Loucy (cell line): ENCODE results near the gene BLVRA.
A peak's percentile ranks its signal among the peaks of the same experiment; 100 is the strongest.

Experiments used
- H2AFZ ChIP-seq: fragments of 200-600 bp; sonication (generic); 2 replicates; pipeline ENCODE4 v1.6.0; 2016; ENCODE audit warnings: antibody characterized with exemption, mild to moderate bottlenecking, low read length, moderate library complexity
- H3F3A ChIP-seq: fragments of 200-600 bp; 2 replicates; pipeline ENCODE4 v1.6.0; 2016; ENCODE audit warnings: antibody characterized with exemption, low read depth, mild to moderate bottlenecking
- H3K27me3 ChIP-seq: fragments of 200-600 bp; sonication (generic); 2 replicates; pipeline ENCODE4 v1.6.1; 2014; ENCODE audit warnings: low read length, mild to moderate bottlenecking; ENCODE audit not compliant: insufficient read depth, poor library complexity, severe bottlenecking
- H3K36me3 ChIP-seq: fragments of 200-600 bp; sonication (generic); 2 replicates; pipeline ENCODE4 v1.6.1; 2016; ENCODE audit warnings: low read length; ENCODE audit not compliant: insufficient read depth
- H3K4me1 ChIP-seq: fragments of 200-600 bp; sonication (generic); 2 replicates; pipeline ENCODE4 v1.5.1; 2014; ENCODE audit warnings: low read length, mild to moderate bottlenecking; ENCODE audit not compliant: insufficient read depth, poor library complexity, severe bottlenecking
- H3K4me2 ChIP-seq: fragments of 200-600 bp; sonication (generic); 2 replicates; pipeline ENCODE4 v1.6.0; 2014; ENCODE audit warnings: antibody characterized with exemption, low read length, low read depth, mild to moderate bottlenecking; ENCODE audit not compliant: poor library complexity, severe bottlenecking
- H3K4me3 ChIP-seq: fragments of 200-600 bp; sonication (generic); 2 replicates; pipeline ENCODE4 v1.5.1; 2014; ENCODE audit warnings: low read length, mild to moderate bottlenecking, mixed read lengths; ENCODE audit not compliant: poor library complexity, severe bottlenecking
- H3K79me2 ChIP-seq: fragments of 200-600 bp; sonication (generic); 2 replicates; pipeline ENCODE4 v1.6.1; 2014; ENCODE audit warnings: low read length; ENCODE audit not compliant: insufficient read depth
- H3K9ac ChIP-seq: fragments of 200-600 bp; sonication (generic); 2 replicates; pipeline ENCODE4 v1.6.0; 2014; ENCODE audit warnings: mild to moderate bottlenecking, low read depth, low read length, moderate library complexity; ENCODE audit not compliant: poor library complexity, severe bottlenecking
- H3K9me2 ChIP-seq: fragments of 200-600 bp; sonication (generic); replicated peaks from 2 replicates; pipeline ENCODE4 v1.6.1; 2016; ENCODE audit warnings: low read depth, low read length, mixed read lengths
- H3K9me3 ChIP-seq: fragments of 200-600 bp; sonication (generic); 2 replicates; pipeline ENCODE4 v1.6.1; 2014; ENCODE audit warnings: mild to moderate bottlenecking, antibody characterized with exemption, low read length, low read depth; ENCODE audit not compliant: insufficient read depth
- H4K20me1 ChIP-seq: fragments of 200-600 bp; sonication (generic); 2 replicates; pipeline ENCODE4 v1.6.0; 2014; ENCODE audit warnings: antibody characterized with exemption, low read length, mild to moderate bottlenecking; ENCODE audit not compliant: insufficient read depth, poor library complexity, severe bottlenecking
- CTCF ChIP-seq: fragments of 200-600 bp; sonication (generic); conservative IDR thresholded peaks from 2 replicates; pipeline ENCODE4 v1.5.1; 2014; ENCODE audit warnings: mild to moderate bottlenecking, antibody characterized with exemption, low read length
- EZH2phosphoT487 ChIP-seq: fragments of 200-600 bp; IDR thresholded peaks from 2 replicates; pipeline ENCODE4 v1.6.1; 2018; ENCODE audit warnings: antibody characterized with exemption, mild to moderate bottlenecking, moderate library complexity, borderline replicate concordance

BLVRA gene

GRCh38 chr7:43757073-43757720, 1.3 kb upstream of the BLVRA start:
- Histone ChIP-seq H3K4me1 (peaks cover 11% of the 10 kb centered on the region), H4K20me1 (no peaks in the 10 kb centered on the region), H3K4me2 (no peak overlapping the region), H3K27me3 (peaks cover 8% of the 10 kb centered on the region), H3F3A (no peaks in the 10 kb centered on the region), H3K4me3 (no peak overlapping the region), H2AFZ (no peak overlapping the region), H3K79me2 (no peaks in the 10 kb centered on the region), H3K9ac (no peak overlapping the region), H3K9me3 (no peaks in the 10 kb centered on the region), H3K9me2 (no peaks in the 10 kb centered on the region), H3K36me3 (no peaks in the 10 kb centered on the region)
- TF ChIP-seq EZH2phosphoT487 (no peak), CTCF (no peak)

DNA sequence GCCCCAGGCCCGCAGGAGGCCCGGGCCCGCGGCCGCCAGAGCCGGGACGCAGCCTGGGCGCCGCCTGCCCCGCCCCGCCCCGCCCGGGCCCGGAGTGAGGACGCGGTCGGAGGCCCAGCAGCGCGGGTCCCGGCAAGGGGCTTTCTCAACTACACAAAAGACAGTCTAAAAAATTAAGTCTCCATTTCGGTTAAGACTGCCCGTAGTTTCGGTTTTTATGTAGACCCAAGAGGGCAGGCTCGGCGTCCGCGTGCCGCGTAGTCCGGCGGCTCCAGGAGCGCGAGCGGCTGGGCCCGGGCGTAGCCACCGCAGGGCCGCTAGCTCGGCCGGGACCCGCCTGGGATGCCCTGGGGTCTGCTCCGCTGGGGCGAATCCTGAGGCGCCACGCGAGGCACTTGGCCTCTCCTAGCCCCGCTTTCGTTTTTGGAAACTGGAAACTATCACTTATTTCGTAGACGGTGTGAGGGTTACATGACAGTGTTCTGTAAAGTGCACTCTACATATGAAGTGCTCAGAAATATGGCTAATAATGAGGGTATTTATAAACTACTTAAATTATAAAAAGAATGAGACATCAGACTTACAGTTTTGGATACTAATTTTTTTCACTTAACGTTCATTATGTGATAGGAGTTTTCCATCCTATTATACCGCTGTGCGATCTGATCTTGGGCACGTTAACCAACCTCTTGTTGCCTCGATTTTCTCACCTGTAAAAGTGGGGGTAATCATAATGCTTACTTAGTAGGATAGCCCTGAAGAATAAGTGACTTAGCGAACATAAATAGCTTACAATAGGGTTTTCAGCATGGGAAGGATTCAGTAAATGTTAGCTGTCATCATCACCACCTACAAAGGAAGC, 573 bp downstream of the BLVRA start:
- Histone ChIP-seq H3K9ac (peak overlapping the region; percentile 67), H3K4me3 (peak overlapping the region; percentile 82), H2AFZ (peak overlapping the region; percentile 94)

DNA sequence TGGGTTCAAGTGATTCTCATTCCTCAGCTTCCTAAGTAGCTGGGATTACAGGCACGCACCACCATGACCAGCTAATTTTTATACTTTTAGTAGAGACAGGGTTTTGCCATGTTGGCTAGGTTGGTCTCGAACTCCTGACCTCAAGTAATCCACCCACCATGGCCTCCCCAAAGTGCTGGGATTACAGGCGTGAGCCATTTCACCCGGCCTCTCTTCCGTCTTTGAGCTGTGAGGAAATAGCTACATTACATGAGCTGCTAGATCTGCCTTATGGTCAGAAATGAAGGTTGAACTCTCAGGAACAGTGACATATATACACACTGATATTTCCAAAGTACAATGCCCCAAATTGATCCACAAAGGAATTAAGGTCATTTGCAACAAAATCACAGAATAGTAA, 2.4 kb downstream of the BLVRA start:
- Histone ChIP-seq H3F3A (no peaks in the 10 kb centered on the region), H3K9ac (no peak overlapping the region), H3K36me3 (no peaks in the 10 kb centered on the region), H4K20me1 (no peaks in the 10 kb centered on the region), H3K4me3 (no peak overlapping the region), H2AFZ (no peak overlapping the region), H3K4me2 (no peak overlapping the region), H3K9me3 (no peaks in the 10 kb centered on the region), H3K9me2 (no peaks in the 10 kb centered on the region), H3K27me3 (peaks cover 8% of the 10 kb centered on the region), H3K79me2 (no peaks in the 10 kb centered on the region), H3K4me1 (peaks cover 11% of the 10 kb centered on the region)
- TF ChIP-seq CTCF: no peak
- no peak for TF ChIP-seq EZH2phosphoT487

More for the DNA sequence above, 573 bp downstream of the BLVRA start:
- TF ChIP-seq CTCF (no peak), EZH2phosphoT487 (no peak)
- Histone ChIP-seq H3K4me1 (peaks cover 11% of the 10 kb centered on the region), H3K79me2 (no peaks in the 10 kb centered on the region), H3K9me2 (no peaks in the 10 kb centered on the region), H3F3A (no peaks in the 10 kb centered on the region), H4K20me1 (no peaks in the 10 kb centered on the region), H3K27me3 (peaks cover 8% of the 10 kb centered on the region), H3K9me3 (no peaks in the 10 kb centered on the region), H3K4me2 (peak overlapping the region; percentile 59), H3K36me3 (no peaks in the 10 kb centered on the region)
